GM21381 (cell line): ENCODE results near the gene FOXP1.

ENCODE experiments used
- ATAC-seq: cut with Tn5 transposase; IDR thresholded peaks from one replicate; pipeline ENCODE4 v1.9.1; 2021; ENCODE audit warnings: mild to moderate bottlenecking, moderate library complexity; ENCODE audit not compliant: unreplicated experiment

The FOXP1 gene

DNA sequence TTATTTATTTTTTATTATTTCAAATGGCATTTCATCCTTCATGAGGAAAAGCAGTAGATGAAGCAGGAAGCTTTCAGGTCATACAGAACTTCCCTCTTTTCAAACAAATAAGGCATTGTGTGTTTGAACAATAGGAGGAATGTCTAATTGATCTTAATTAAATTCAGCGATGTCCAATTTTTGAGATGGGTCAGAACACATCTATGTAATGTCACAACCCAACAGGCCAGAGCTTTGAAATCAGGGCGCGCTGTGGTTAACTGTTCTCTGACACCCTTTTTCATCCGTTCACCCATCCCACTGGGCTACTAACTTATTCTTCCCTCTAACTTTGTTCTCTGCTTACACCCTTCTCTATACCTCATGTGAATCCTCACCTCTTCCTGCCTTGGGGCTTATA lies 510.5 kb downstream of the FOXP1 start:
- no peak for ATAC-seq

GRCh38 chr3:71072287-71072686 lies 511.2 kb downstream of the FOXP1 start:
- no peak for ATAC-seq

DNA sequence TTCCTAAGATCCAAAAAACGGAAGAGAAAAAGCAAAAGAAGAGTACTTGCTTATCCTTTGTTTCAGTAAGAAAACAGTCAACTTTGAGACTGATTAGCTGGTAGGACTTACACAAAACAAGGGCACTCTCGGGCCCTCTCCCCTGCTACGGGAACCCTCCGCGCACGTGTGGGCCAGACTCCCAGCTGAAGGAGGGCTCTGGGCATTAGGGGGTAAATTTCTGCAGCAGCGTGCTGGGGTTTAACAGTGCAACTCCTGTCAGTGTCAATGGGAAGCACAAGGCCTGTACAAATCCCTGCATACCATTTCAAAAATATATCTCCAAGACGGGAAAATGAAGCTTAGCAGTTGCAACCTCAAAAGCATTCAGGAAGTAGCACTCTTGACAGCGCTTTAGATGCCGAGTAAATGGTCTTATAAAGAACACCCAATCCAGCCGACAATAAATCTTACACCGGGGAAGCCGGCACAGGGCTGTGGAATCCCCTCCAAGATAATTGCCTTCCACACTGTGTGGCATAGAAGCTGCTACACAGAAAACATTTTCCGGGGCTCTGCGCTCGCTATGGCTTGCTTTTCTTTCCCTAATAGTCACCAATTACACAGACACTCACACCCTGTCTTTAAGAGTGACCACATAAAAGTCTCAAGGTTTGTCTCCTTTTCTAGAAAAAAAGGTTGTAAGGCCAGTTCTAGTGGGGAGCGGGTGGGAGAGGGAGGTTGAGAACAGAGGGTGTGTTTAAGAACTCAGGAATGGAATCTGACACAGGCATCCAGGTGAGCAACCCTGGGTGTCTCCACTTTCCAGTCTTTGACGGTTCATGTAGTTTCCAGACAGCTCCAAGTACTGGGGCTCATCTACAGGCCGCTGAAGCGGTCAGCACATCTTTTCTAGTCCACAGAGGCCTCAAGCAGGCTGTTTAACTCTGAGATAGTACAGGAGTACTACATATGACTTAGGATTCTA lies 512.7 kb downstream of the FOXP1 start:
- no peak for ATAC-seq

DNA sequence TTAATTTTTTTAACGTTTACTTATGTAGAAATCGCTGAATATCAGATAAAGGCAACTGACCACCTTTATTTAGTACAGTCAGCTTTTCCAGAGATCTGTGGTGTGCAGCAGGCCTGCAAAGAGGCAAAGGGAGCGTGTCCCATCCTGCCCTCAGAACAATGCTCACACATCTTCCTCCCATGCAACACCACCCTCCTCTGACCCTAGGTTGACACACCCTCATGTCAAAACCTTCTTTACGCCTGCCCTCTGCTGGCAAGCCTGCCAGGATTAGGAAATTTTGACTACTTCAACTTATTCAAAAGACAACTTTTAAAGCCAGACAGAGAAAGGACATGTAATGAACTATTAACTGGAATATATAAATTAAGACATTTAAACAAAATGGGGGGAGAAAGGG lies 513.7 kb downstream of the FOXP1 start:
- ATAC-seq: no peak

DNA sequence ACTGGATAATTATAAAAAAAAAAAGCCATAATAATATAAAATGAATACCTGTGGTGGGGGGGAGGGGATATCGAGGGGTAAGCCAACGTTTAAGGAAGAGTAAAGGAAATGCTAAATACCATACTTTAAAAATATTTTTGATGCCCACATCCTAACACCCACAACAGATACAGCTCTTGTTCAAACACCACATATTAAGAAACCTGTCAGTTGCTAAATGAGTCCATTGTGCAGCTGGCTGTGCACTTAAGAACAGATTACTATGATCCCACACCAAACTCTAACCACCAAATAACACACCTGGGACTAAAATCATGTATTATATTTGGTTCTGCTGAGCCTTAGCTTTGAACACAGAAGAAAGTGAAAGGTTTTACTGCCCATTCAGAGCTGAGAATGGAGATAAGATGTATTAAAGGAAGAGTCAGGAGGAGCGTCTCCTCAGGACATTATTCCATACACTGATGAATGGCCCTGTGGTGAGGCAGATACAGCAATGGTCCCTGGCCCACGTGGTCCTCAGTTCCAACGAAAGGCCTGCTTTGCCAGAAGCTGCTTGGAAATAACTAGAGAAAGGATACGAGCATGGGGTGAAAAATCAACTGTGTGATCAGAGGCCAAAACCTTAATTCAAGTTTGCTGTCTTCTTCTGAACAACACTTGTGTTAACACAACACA lies 515.4 kb downstream of the FOXP1 start:
- ATAC-seq: no peak

GRCh38 chr3:71066849-71067261 lies 516.7 kb downstream of the FOXP1 start:
- no peak for ATAC-seq

- ATAC-seq: no peak
Observed at GRCh38 chr3:71066356-71066755, 517.2 kb downstream of the FOXP1 start.

DNA sequence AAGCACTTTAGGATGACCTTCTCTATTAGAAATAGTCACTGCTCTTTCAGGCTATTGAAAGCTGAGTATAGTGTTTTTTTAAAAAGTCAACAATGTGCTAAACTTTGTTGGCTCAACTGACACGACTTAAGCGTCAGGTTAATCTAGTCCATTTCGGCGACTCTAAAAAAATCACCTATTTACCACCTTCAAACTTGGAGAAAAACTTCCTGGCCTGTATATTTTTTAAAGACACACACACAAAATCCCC lies 517.8 kb downstream of the FOXP1 start:
- ATAC-seq: no peak

DNA sequence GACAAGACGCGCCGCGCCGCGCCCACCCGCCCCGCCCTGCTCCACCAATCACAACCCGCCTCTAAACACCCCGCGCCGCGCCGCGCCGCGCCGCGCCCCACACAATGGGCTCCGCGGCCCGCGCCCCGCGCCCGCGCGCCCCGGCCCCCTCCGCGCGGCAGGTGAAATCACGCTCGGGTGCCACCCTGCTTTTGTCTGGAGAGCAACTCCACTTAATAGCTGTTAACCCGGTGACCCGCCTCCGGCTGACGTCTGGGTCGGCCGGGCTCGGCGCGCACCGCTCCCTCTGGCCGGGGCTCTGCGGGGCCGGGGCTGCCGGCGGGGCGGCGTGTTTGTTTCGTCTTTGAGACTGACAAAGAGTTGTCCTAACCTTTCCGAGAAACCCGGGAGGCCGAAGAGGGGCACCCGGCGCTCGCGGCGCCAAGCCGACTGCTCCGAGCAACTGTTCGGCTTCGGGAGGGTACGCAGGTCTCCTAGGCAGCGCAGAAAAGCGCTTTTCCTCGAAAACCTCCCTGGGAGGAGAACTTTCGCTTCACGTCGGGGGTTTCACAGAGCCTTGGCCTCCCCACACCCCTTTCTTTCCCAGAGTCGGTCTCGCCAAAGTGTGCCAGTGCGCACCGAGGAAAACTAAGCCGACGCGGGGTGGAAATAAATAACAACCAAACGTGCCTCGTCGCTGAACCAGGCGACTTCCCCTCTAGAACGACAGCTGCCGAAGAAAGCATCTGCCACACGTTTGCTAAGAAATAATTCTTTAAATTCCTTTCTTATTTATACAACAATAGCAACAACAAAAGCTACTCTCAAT lies 518.4 kb downstream of the FOXP1 start:
- peak; percentile 26 for ATAC-seq

GRCh38 chr3:71064291-71064955 lies 519.1 kb downstream of the FOXP1 start:
- ATAC-seq: peak; percentile 45

- no peak for ATAC-seq
Observed at GRCh38 chr3:71063773-71064290, 519.7 kb downstream of the FOXP1 start.

GRCh38 chr3:71062952-71063772 lies 520.4 kb downstream of the FOXP1 start:
- peak; percentile 39 for ATAC-seq

- no peak for ATAC-seq
Observed at GRCh38 chr3:71062037-71062932, 521.2 kb downstream of the FOXP1 start.

DNA sequence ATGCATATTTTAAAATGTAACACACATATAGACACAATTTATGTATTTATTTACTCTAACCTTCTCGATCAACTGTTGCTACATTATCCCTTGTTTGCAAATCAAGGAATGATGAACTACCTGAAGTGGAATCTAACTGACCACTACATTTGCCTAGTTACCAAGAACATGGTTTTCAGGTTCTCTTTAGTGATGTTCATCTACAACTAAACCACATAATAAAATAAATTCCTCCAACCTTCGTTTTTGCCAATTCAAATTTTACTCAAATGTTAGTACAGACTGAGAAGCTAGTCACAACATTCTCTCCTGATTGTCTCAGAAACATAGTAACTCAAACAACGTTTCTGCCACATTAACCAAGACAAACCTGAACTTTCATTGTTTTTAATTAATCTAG lies 521.9 kb downstream of the FOXP1 start:
- ATAC-seq: no peak

DNA sequence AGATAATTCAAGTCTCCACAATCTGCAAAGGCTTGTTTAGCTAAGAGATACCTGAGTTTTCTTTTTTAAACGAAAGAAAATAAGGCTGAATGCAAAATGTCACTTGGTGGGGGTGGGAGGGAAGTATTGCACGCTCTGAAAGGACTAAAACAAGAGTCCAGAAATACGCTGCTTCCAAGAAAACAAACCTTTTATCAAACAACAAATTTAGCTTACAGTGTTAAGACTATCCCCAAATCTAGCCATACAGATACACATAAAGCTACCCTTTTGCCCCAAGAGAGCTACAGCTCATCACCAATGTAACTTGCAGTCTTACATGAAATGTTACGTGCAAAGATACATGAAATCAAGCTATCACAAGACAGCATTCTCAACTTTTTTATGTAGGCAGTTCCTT lies 522.5 kb downstream of the FOXP1 start:
- ATAC-seq: no peak

GRCh38 chr3:71060536-71060935 lies 523.0 kb downstream of the FOXP1 start:
- ATAC-seq: no peak

DNA sequence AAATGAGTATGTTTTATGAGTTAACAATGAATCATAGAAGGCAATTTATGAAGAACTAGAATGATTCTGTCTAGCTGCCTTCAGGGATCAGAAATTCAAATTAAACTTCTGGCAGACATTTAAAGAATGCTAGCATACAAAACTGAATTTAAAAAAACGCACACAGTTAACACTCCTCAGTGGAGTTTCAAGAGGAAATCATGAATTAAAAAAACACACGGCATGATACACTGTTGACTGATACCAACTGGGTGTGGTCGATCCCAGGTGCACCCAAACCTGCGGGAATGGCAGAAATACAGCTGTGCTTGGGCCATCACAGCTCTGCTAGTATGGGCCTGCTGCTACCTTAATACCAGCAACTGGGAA lies 526.0 kb downstream of the FOXP1 start:
- ATAC-seq: no peak

GRCh38 chr3:71056327-71056726 lies 527.2 kb downstream of the FOXP1 start:
- no peak for ATAC-seq
